Subcutaneous abdominal adipose tissue (tissue), 5 donors: ENCODE results near the gene LCA5L.
"Not testable (repeated sequence)": the region's sequence is repeated elsewhere in the genome, so short reads cannot be mapped to it uniquely, and the experiment has no call there.

Experiments used
- H3K27ac ChIP-seq: one replicate; pipeline ENCODE4 v1.7.0; 2013; ENCODE audit warnings: low read depth, mild to moderate bottlenecking, inconsistent platforms, low read length, moderate library complexity
- H3K27me3 ChIP-seq, 5 donors: one replicate each; pipeline ENCODE4 v1.7.0; 2013; ENCODE audit warnings: low read length in 5 of 5, inconsistent platforms in 1 of 5; ENCODE audit not compliant: control insufficient read depth in 5 of 5, insufficient read depth in 4 of 5
- H3K36me3 ChIP-seq, 5 donors: one replicate each; pipeline ENCODE4 v1.7.0; 2013; ENCODE audit warnings: low read length in 5 of 5; ENCODE audit not compliant: control insufficient read depth in 5 of 5, insufficient read depth in 5 of 5
- H3K4me1 ChIP-seq, 5 donors: one replicate each; pipeline ENCODE4 v1.7.0; 2013; ENCODE audit warnings: low read length in 5 of 5, mild to moderate bottlenecking in 3 of 5, moderate library complexity in 1 of 5; ENCODE audit not compliant: control insufficient read depth in 5 of 5, insufficient read depth in 5 of 5
- H3K4me3 ChIP-seq, 5 donors: one replicate each; pipeline ENCODE4 v1.7.0; 2013; ENCODE audit warnings: low read length in 5 of 5, low read depth in 1 of 5
- H3K9ac ChIP-seq, 5 donors: one replicate each; pipeline ENCODE4 v1.7.0; 2013; ENCODE audit warnings: low read length in 5 of 5, mild to moderate bottlenecking in 4 of 5, moderate library complexity in 3 of 5
- H3K9me3 ChIP-seq, 5 donors: one replicate each; pipeline ENCODE4 v1.7.0; 2013; ENCODE audit warnings: low read length in 5 of 5; ENCODE audit not compliant: control insufficient read depth in 5 of 5
- donor health status: healthy.
- donor health status: healthy.
- donor health status: healthy.
- donor health status: healthy.
- donor health status: healthy.

Gene LCA5L

DNA sequence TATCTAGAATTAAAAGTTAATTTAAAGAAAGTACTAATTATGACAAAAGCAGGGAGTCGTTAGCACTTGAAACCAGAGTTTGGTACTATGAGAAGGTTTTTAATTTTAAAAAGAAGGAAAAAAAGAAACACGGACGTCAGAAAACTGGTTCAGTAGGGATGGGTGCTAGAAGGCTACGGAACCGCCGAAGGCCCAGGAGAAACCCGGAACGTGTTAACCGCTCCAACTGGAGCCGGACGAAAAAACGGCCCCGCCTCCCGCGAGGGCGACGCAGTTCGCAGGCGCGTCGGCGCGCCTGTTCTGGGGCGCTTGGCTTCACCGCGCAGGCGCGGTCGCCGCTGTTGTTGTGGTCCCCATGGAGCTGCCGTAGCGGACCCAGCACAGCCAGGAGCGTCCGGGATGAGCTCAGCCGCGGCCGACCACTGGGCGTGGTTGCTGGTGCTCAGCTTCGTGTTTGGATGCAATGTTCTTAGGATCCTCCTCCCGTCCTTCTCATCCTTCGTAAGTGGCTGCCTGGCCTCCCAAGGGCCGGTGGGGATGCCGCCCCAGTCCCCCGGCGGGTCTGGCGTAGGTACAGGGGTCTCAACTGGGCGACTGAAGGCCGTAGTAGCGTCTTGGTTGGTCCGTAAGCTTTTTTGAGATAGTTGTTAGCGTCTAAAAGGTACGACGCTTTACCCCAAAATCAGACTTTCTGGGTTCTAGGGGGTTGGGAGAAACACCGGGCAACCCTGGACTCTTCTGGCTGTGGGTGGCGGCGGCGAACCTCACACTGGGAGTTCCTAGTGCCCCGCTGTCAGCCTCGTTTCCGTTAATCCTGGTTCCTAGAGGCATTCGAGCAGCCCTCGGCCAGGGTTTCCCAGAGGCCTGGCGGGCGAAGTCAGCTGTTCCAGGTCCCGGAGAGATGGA, 65.3 kb downstream of the LCA5L start:
- Histone ChIP-seq H3K27ac (peak overlapping the region; percentile 68), H3K36me3 (no peaks in the 10 kb centered on the region), H3K9me3 (no peaks in the 10 kb centered on the region), H3K4me3 (peak overlapping the region; percentile 74 to 93 (median 77)), H3K9ac (peak overlapping the region; percentile 56 to 86 (median 78)), H3K4me1 (peaks cover 2 to 21% (median 16%) of the 10 kb centered on the region in 5 donors), H3K27me3 (no peaks in the 10 kb centered on the region)

DNA sequence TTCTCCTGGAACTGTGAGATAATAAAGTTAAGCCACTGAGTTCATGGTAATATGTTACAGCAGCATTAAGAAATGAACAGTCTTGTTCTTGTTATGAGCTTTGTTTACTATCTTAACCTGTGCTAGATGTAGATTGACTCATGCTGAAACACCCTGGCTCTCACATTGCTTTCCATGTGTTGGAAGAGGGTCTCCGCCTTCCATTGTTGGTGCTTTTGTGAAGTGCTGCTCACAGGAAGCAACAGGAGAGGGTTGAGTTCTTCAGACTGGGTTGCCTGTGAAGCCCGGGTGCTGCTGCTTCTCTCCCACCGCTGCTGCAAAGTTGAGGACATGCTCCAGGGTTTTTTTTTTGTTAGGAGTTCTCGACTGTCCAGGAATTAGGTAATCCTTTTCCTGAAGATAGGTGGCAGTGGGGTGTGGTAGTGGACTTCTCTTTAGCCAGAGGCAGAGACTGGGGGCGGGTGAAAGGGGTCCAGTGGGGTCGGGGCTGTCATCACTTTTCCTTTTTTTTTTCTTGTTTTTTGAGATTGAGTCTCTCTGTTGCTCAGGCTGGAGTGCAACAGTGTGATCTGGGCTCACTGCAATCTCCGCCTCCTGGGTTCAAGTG, 68.0 kb downstream of the LCA5L start:
- Histone ChIP-seq H3K4me1 (peaks cover 2 to 18% (median 15%) of the 10 kb centered on the region in 5 donors), H3K4me3 (no peak overlapping the region), H3K9me3 (no peaks in the 10 kb centered on the region), H3K9ac (no peak overlapping the region), H3K36me3 (no peaks in the 10 kb centered on the region), H3K27ac (no peak overlapping the region), H3K27me3 (peaks cover 0 to 2% (median 0%) of the 10 kb centered on the region in 5 donors)

DNA sequence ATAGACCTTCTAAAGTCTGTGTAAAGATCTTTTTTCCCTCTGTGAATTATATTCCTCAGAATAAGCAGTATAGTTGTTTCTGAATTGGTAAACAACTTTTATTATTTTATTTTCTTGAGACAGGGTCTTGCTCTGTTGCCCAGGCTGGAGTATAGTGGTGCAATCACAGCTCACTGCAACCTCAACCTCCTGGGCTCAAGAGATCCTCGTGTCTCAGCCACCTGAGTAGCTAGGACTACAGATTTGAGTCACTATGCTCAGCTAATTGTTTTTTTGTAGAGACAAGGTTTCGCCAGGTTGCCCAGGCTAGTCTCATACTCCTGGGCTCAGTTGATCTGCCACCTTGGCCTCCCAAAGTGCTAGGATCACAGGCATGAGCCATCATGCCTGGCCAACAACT, 70.1 kb downstream of the LCA5L start:
- H3K27me3 ChIP-seq = peaks cover 0 to 2% (median 0%) of the 10 kb centered on the region in 5 donors
- no peak overlapping the region for H3K4me3 ChIP-seq
- no peaks in the 10 kb centered on the region for H3K36me3 ChIP-seq
- H3K27ac ChIP-seq = no peak overlapping the region
- no peak overlapping the region for H3K9ac ChIP-seq
- peaks cover 0 to 10% (median 7%) of the 10 kb centered on the region in 5 donors for H3K4me1 ChIP-seq
- no peaks in the 10 kb centered on the region for H3K9me3 ChIP-seq

DNA sequence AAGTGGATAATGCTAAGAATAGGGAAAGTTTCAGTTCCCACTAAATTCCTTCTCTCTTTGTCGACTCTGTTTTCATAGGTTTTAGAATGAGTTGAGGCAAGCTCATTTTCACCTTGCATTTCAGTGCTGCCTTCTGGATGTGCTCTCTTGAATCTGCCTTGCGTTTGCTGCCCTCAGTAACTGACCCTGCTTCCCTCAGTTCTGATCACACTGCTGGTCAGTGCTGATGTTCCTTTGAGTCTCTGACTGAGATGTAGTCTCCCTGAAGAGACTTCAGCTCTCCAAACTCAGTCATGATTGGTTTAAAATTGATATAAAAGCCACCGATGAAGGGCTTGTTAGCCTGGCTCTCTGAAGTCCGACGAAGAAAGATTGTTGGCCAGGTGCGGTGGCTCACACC, 71.5 kb downstream of the LCA5L start:
- H3K9ac ChIP-seq = no peak overlapping the region

DNA sequence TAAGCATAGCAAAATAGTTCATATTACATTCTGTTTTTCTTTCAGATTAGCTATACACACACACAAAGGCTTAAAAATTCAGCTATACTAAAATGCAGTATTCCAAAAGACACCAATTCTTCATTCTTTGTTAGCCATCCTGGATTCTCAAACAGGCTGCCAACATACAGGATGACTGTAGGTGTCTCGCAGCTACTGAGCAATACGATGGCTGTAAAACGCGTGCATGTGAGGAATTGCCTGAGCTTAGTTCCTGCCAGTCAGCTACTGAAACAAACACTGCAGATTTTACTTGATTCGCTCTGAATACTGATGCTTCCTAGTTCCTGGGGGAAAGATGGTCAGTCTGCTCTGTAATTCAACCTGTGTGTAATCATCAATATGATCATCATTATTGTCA, 71.9 kb downstream of the LCA5L start:
- no peaks in the 10 kb centered on the region for H3K9me3 ChIP-seq
- H3K4me1 ChIP-seq = peaks cover 0 to 7% (median 3%) of the 10 kb centered on the region in 5 donors
- no peak overlapping the region for H3K27ac ChIP-seq
- no peak overlapping the region for H3K9ac ChIP-seq
- H3K4me3 ChIP-seq = no peak overlapping the region
- no peaks in the 10 kb centered on the region for H3K36me3 ChIP-seq
- H3K27me3 ChIP-seq = peaks cover 0 to 2% (median 0%) of the 10 kb centered on the region in 5 donors

More for the DNA sequence above, 71.5 kb downstream of the LCA5L start:
- Histone ChIP-seq H3K9me3 (no peaks in the 10 kb centered on the region), H3K36me3 (no peaks in the 10 kb centered on the region), H3K27me3 (peaks cover 0 to 2% (median 0%) of the 10 kb centered on the region in 5 donors), H3K4me1 (peaks cover 0 to 7% (median 3%) of the 10 kb centered on the region in 5 donors), H3K4me3 (no peak overlapping the region), H3K27ac (no peak overlapping the region)

DNA sequence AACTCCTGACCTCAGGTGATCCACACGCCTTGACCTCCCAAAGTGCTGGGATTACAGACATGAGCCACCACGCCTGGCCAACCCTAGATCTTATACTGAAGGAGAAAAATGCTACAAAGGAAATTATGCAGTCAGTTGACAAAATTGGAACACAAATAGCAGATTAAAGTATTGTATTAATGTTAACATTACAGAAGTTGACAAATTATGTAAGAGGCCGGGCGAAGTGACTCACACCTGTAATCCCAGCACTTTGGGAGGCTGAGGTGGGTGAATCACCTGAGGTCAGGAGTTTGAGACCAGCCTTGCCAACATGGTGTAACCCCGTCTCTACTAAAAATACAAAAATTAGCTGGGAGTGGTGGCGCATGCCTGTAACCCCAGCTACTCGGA, 75.7 kb downstream of the LCA5L start:
- not testable (repeated sequence) for H3K27me3 ChIP-seq, H3K9me3 ChIP-seq, H3K4me1 ChIP-seq, H3K27ac ChIP-seq, H3K9ac ChIP-seq, H3K4me3 ChIP-seq, H3K36me3 ChIP-seq

DNA sequence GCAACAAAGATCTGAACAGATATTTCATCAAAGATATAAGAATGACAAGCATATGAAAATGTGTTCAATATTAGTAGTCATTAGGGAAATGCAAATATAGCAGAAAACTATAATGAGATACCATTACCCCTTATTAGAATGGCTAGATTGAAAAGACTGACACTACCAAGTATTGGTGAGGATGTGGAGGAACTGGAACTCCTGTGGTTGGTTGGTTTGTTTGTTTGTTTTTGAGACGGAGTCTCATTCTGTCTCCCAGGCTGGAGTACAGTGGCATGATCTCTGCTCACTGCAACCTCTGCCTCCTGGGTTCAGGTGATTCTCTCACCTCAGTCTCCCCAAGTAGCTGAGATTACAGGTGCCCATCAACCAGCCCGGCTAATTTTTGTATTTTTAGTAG, 77.8 kb downstream of the LCA5L start:
- H3K9ac ChIP-seq = no peak overlapping the region

DNA sequence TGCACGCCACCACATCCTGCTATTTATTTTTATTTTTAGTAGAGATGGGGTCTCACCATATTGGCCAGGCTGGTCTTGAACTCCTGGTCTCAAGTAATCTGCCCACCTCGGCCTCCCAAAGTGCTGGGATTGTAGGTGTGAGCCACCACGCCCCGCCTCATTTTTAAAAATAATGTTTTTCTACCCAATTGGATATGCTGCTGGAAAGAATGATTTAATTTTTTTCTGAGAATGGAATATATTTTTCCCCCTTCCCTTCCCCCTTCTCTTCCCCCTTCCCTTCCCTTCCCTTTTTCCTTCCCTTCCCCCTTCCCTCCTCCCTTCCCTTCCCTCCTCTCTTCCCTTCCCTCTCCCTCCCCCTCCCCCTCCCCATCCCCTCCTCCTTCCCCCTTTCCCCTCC, 79.0 kb downstream of the LCA5L start:
- no peak overlapping the region for H3K4me3 ChIP-seq
- peaks cover 0 to 7% (median 3%) of the 10 kb centered on the region in 5 donors for H3K4me1 ChIP-seq
- no peaks in the 10 kb centered on the region for H3K9me3 ChIP-seq
- no peak overlapping the region for H3K27ac ChIP-seq
- peaks cover 0 to 6% (median 0%) of the 10 kb centered on the region in 5 donors for H3K27me3 ChIP-seq
- H3K36me3 ChIP-seq = no peaks in the 10 kb centered on the region
- no peak overlapping the region for H3K9ac ChIP-seq

More for the DNA sequence above, 77.8 kb downstream of the LCA5L start:
- Histone ChIP-seq H3K4me1 (peaks cover 0 to 7% (median 3%) of the 10 kb centered on the region in 5 donors), H3K27me3 (peaks cover 0 to 3% (median 0%) of the 10 kb centered on the region in 5 donors), H3K9me3 (no peaks in the 10 kb centered on the region), H3K36me3 (no peaks in the 10 kb centered on the region), H3K4me3 (no peak overlapping the region), H3K27ac (no peak overlapping the region)

DNA sequence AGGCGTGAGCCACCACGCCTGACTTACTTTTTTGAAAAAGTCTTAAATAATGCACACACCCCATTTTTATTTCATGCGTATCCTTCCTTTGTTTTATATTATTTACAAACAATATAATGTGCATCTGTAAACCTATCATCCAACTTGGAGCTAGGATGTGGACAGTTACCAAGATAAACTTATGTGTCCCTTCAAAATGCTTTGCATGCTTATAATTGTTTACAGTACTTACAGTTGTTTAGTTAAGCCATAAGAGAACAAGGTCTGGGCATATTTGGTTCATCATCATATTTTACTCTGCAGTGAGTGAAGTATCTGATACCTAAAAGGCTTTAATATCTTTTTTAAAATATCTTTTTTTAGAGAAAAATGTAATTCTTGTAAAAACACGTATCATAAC, 80.6 kb downstream of the LCA5L start:
- H3K36me3 ChIP-seq = no peaks in the 10 kb centered on the region
- H3K4me1 ChIP-seq = no peaks in the 10 kb centered on the region
- no peak overlapping the region for H3K4me3 ChIP-seq
- H3K9me3 ChIP-seq = no peaks in the 10 kb centered on the region
- H3K27ac ChIP-seq = no peak overlapping the region
- H3K9ac ChIP-seq = no peak overlapping the region
- peaks cover 0 to 6% (median 0%) of the 10 kb centered on the region in 5 donors for H3K27me3 ChIP-seq
